Measurements from ENCODE around the gene RBM7. TPM values are rescaled to one million over a fixed set of nuclear protein-coding genes. Genes with fewer than 3 reads are reported as not detected.

Gene RBM7
- total RNA-seq, 6 donors from 2014 or later: 2.2 to 35.2 (median 21.4) TPM

GRCh38 chr11:114359342-114359741, 41.1 kb upstream of the RBM7 start:
- Histone ChIP-seq H3K4me3 (no peak overlapping the region), H3K4me1 (no peaks in the 10 kb centered on the region), H3K27me3 (no peaks in the 10 kb centered on the region), H3K27ac (no peak overlapping the region), H3K9me3 (no peaks in the 10 kb centered on the region), H3K36me3 (no peaks in the 10 kb centered on the region)
- ATAC-seq (ENCODE audit: low FRiP score in 2 of 2): no peak
- DNase-seq: no peak
- TF ChIP-seq CTCF (IDR thresholded peaks at IDR 0.05) (no peak), POLR2A (IDR thresholded peaks at IDR 0.05) (no peak), EP300 (IDR thresholded peaks at IDR 0.05) (no peak), POLR2AphosphoS5 (IDR thresholded peaks at IDR 0.05) (no peak)

- ATAC-seq (ENCODE audit: low FRiP score in 2 of 2) (no peak), DNase-seq (no peak)
- Histone ChIP-seq H3K9me3 (no peaks in the 10 kb centered on the region), H3K27ac (no peak overlapping the region), H3K36me3 (no peaks in the 10 kb centered on the region), H3K27me3 (no peaks in the 10 kb centered on the region), H3K4me3 (no peak overlapping the region), H3K4me1 (no peaks in the 10 kb centered on the region)
- WGBS, 2 donors: 86 to 87% methylated on average over 4 of the region's 4 CpGs
- no peak for TF ChIP-seq CTCF (IDR thresholded peaks at IDR 0.05)
Measured at GRCh38 chr11:114362326-114362725, 38.1 kb upstream of the RBM7 start.

- H3K27me3 ChIP-seq: no peaks in the 10 kb centered on the region
- DNase-seq (no peak), ATAC-seq (ENCODE audit: low FRiP score in 2 of 2) (no peak)
- no peaks in the 10 kb centered on the region for H3K4me1 ChIP-seq
- no peak overlapping the region for H3K27ac ChIP-seq
- 68 to 73% methylated on average over 3 of the region's 3 CpGs for WGBS, 2 donors
- TF ChIP-seq POLR2A (IDR thresholded peaks at IDR 0.05): no peak
- no peak for TF ChIP-seq CTCF (IDR thresholded peaks at IDR 0.05)
- no peak for TF ChIP-seq POLR2AphosphoS5 (IDR thresholded peaks at IDR 0.05)
- no peak for TF ChIP-seq EP300 (IDR thresholded peaks at IDR 0.05)
- no peaks in the 10 kb centered on the region for H3K36me3 ChIP-seq
- no peak overlapping the region for H3K4me3 ChIP-seq
- H3K9me3 ChIP-seq: no peaks in the 10 kb centered on the region
Measured at GRCh38 chr11:114362958-114363357, 37.5 kb upstream of the RBM7 start.

- Histone ChIP-seq H3K4me3 (no peak overlapping the region), H3K27ac (no peak overlapping the region), H3K4me1 (no peaks in the 10 kb centered on the region), H3K9me3 (no peaks in the 10 kb centered on the region), H3K27me3 (no peaks in the 10 kb centered on the region), H3K36me3 (no peaks in the 10 kb centered on the region)
- TF ChIP-seq POLR2A (IDR thresholded peaks at IDR 0.05) (no peak), EP300 (IDR thresholded peaks at IDR 0.05) (no peak), CTCF (IDR thresholded peaks at IDR 0.05) (no peak), POLR2AphosphoS5 (IDR thresholded peaks at IDR 0.05) (no peak)
- ATAC-seq (ENCODE audit: low FRiP score in 2 of 2): peak in 1 of 2 donors; percentile 49
- no peak for DNase-seq
- 81 to 90% methylated on average over 13 of the region's 13 CpGs for WGBS, 2 donors
Measured at GRCh38 chr11:114366331-114367243, 33.9 kb upstream of the RBM7 start.
